GM23248 (cell line): ENCODE data around the gene PTPN1.

Source experiments
- EZH2 ChIP-seq: fragments of 200-600 bp; sonication (generic); IDR thresholded peaks from 2 replicates; pipeline ENCODE4 v1.6.1; 2018; ENCODE audit warnings: antibody characterized with exemption, mild to moderate bottlenecking; ENCODE audit not compliant: insufficient read depth, poor library complexity, severe bottlenecking
- EZH2phosphoT487 ChIP-seq: fragments of 200-600 bp; sonication (generic); IDR thresholded peaks from 2 replicates; pipeline ENCODE4 v1.6.1; 2018; ENCODE audit warnings: antibody characterized with exemption, moderate library complexity, mild to moderate bottlenecking, low read depth; ENCODE audit not compliant: insufficient read depth

- TF ChIP-seq EZH2phosphoT487 (no peak), EZH2 (no peak)
Measured at GRCh38 chr20:50510706-50511542, 741 bp downstream of the PTPN1 start.
